ENCODE measurements around the gene NAT9. TPM values are rescaled to one million over a fixed set of nuclear protein-coding genes. Genes with fewer than 3 reads are reported as not detected.

Gene NAT9
- polyA plus RNA-seq, 2 of the 4 experiments (the other 2 are of a cell fraction) = 43.4 to 71.4 TPM

DNA sequence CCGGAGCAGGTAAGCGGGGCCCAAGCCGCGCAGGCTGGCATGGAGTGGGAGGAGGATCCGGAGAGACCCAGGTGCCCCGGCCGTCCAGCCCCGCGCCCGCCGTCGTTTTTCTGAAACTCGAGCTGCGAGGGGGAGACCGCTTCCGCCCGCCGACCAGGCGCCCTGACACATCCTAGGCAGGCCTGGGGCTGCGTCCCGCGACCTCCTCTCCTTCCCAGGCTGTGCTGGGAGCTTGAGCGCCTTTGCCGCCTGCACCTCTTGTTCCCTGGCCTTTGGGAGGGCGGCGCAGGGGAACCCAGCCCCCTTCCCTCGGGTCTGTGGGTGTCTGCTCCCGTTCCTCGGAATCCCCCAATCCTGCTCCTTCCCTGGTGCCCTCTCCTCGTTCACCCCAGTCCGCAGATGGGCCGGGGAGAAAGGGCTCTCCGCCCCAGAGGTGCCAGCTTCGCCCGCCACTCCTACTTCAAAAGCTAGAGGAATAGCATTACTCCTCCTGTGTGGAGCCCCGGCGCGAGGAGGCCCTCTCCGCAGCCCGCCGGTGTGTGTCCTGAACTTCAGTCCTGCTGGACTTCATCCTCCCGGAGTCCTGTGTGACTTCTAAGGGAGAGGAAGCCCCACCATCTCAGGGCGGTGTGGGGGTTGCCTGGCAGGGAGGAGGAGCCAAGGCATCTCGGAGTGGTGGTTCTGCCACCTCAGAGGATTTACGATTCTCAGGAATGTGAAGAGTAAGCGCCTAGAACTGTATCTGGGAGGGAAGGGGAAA lies 26.7 kb downstream of the NAT9 start:
- H3K27ac ChIP-seq = peak overlapping the region; percentile 71 to 87

DNA sequence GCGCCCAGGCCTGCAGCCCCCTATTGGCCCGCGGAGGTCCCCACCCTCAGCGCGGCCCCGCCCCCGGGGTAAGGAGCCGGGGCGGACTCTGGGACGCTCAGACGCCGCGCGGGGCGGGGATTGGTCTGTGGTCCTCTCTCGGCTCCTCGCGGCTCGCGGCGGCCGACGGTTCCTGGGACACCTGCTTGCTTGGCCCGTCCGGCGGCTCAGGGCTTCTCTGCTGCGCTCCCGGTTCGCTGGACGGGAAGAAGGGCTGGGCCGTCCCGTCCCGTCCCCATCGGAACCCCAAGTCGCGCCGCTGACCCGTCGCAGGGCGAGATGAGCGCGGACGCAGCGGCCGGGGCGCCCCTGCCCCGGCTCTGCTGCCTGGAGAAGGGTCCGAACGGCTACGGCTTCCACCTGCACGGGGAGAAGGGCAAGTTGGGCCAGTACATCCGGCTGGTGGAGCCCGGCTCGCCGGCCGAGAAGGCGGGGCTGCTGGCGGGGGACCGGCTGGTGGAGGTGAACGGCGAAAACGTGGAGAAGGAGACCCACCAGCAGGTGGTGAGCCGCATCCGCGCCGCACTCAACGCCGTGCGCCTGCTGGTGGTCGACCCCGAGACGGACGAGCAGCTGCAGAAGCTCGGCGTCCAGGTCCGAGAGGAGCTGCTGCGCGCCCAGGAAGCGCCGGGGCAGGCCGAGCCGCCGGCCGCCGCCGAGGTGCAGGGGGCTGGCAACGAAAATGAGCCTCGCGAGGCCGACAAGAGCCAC lies 27.4 kb downstream of the NAT9 start, which contains the start of gene NHERF1:
TSS of gene NHERF1 (plus strand) at position 100 of the 750 bp plus-strand sequence. CDS start at position 319, 219 bp downstream.
- Histone ChIP-seq H3K4me2 (peak within 1 kb of the TSS; percentile 90), H3K4me1 (peaks cover 30% of the 10 kb centered on the region), H3K27ac (peak within 1 kb of the TSS; percentile 71 to 88), H3K9me3 (no peaks in the 10 kb centered on the region), H3K4me3 (peak within 1 kb of the TSS; percentile 76)
- peak; percentile 59 to 90 for DNase-seq (ENCODE audit: low read depth in 1 of 2, low spot score in 1 of 2)
- WGBS (ENCODE audit: missing lambda C conversion rate) = 1% methylated on average over 72 of the region's 90 CpGs
- no peak for FAIRE-seq
- ChIA-PET CTCF (interaction anchor here (1.1 to 21.5 kb wide), 9 partner anchors 12 to 182 kb away, joined by 3 to 705 read pairs (median 26); partner anchors contain the start of genes NAT9 and RAB37), POLR2A (interaction anchor here (0.6 to 1.7 kb wide), 8 partner anchors 11 to 124 kb away, joined by 3 to 15 read pairs (median 4); partner anchors contain the start of gene FDXR)
- peak; percentile 86 to 96 for ATAC-seq
- TF ChIP-seq CBX2 (IDR thresholded peaks at IDR 0.05; ENCODE audit: borderline replicate concordance, low read depth) = no peak
- no peak for TF ChIP-seq FOXS1 (CRISPR knock-in tag; IDR thresholded peaks at IDR 0.05)
- 0 out of 2 replicates have a peak, but pooled peaks have one; percentile 49 for TF ChIP-seq KDM5A (IDR thresholded peaks at IDR 0.05)
- no peak for TF ChIP-seq NFE2L2 (conservative IDR thresholded peaks at IDR 0.05; ENCODE audit: low read length)
- TF ChIP-seq CHD4 (IDR thresholded peaks at IDR 0.05; ENCODE audit: borderline replicate concordance) = no peak
- 0 out of 2 replicates have a peak, but pooled peaks have one; percentile 10 for TF ChIP-seq MAZ (IDR thresholded peaks at IDR 0.05; ENCODE audit: borderline replicate concordance, low read depth, low read length)
- TF ChIP-seq, protein P1, sequence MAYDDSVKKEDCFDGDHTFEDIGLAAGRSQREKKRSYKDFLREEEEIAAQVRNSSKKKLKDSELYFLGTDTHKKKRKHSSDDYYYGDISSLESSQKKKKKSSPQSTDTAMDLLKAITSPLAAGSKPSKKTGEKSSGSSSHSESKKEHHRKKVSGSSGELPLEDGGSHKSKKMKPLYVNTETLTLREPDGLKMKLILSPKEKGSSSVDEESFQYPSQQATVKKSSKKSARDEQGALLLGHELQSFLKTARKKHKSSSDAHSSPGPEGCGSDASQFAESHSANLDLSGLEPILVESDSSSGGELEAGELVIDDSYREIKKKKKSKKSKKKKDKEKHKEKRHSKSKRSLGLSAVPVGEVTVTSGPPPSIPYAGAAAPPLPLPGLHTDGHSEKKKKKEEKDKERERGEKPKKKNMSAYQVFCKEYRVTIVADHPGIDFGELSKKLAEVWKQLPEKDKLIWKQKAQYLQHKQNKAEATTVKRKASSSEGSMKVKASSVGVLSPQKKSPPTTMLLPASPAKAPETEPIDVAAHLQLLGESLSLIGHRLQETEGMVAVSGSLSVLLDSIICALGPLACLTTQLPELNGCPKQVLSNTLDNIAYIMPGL (CRISPR knock-in tag; IDR thresholded peaks at IDR 0.05; ENCODE audit: borderline replicate concordance) = no peak
- TF ChIP-seq, protein P2, sequence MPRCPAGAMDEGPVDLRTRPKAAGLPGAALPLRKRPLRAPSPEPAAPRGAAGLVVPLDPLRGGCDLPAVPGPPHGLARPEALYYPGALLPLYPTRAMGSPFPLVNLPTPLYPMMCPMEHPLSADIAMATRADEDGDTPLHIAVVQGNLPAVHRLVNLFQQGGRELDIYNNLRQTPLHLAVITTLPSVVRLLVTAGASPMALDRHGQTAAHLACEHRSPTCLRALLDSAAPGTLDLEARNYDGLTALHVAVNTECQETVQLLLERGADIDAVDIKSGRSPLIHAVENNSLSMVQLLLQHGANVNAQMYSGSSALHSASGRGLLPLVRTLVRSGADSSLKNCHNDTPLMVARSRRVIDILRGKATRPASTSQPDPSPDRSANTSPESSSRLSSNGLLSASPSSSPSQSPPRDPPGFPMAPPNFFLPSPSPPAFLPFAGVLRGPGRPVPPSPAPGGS (IDR thresholded peaks at IDR 0.05) = peak; percentile 93
- TF ChIP-seq, protein P3, sequence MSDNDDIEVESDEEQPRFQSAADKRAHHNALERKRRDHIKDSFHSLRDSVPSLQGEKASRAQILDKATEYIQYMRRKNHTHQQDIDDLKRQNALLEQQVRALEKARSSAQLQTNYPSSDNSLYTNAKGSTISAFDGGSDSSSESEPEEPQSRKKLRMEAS (IDR thresholded peaks at IDR 0.05) = peak; percentile 74; the same call in 1 of the 2 replicates
- no peak for TF ChIP-seq SMC3 (IDR thresholded peaks at IDR 0.05)
- TF ChIP-seq TFCP2L1 (CRISPR knock-in tag; IDR thresholded peaks at IDR 0.05) = no peak
- no peak for TF ChIP-seq FOSB (CRISPR knock-in tag; IDR thresholded peaks at IDR 0.05)
- peak; percentile 99 for TF ChIP-seq POLR2A (IDR thresholded peaks at IDR 0.05; ENCODE audit: low read length)
- TF ChIP-seq, protein P4, sequence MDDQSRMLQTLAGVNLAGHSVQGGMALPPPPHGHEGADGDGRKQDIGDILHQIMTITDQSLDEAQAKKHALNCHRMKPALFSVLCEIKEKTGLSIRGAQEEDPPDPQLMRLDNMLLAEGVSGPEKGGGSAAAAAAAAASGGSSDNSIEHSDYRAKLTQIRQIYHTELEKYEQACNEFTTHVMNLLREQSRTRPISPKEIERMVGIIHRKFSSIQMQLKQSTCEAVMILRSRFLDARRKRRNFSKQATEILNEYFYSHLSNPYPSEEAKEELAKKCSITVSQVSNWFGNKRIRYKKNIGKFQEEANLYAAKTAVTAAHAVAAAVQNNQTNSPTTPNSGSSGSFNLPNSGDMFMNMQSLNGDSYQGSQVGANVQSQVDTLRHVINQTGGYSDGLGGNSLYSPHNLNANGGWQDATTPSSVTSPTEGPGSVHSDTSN (IDR thresholded peaks at IDR 0.05) = no peak
- TF ChIP-seq HDAC2 (IDR thresholded peaks at IDR 0.05) = no peak
- TF ChIP-seq KDM1A (IDR thresholded peaks at IDR 0.05; ENCODE audit: low read depth) = no peak
- TF ChIP-seq CHD2 (IDR thresholded peaks at IDR 0.05; ENCODE audit: low read length, partially characterized antibody) = no peak
- no peak for TF ChIP-seq MAFK (IDR thresholded peaks at IDR 0.05; ENCODE audit: partially characterized antibody)
- TF ChIP-seq, protein P5, sequence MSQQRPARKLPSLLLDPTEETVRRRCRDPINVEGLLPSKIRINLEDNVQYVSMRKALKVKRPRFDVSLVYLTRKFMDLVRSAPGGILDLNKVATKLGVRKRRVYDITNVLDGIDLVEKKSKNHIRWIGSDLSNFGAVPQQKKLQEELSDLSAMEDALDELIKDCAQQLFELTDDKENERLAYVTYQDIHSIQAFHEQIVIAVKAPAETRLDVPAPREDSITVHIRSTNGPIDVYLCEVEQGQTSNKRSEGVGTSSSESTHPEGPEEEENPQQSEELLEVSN (IDR thresholded peaks at IDR 0.05; ENCODE audit: borderline replicate concordance, low read depth) = peak; percentile 11; the same call in 1 of the 2 replicates
- peak; percentile 84 for TF ChIP-seq PHF8 (IDR thresholded peaks at IDR 0.05; ENCODE audit: borderline replicate concordance, low read depth)
- TF ChIP-seq, protein P6, sequence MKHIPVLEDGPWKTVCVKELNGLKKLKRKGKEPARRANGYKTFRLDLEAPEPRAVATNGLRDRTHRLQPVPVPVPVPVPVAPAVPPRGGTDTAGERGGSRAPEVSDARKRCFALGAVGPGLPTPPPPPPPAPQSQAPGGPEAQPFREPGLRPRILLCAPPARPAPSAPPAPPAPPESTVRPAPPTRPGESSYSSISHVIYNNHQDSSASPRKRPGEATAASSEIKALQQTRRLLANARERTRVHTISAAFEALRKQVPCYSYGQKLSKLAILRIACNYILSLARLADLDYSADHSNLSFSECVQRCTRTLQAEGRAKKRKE (CRISPR knock-in tag; IDR thresholded peaks at IDR 0.05; ENCODE audit: low read depth) = no peak

More for the DNA sequence above, 26.7 kb downstream of the NAT9 start:
- Histone ChIP-seq H3K4me3 (peak overlapping the region; percentile 76), H3K9me3 (no peaks in the 10 kb centered on the region), H3K4me2 (peak overlapping the region; percentile 90), H3K4me1 (peaks cover 30% of the 10 kb centered on the region)
- WGBS (ENCODE audit: missing lambda C conversion rate) = 26% methylated on average over 34 of the region's 46 CpGs
- peak; percentile 7 to 8; a peak in 4 of 6 replicates for ATAC-seq
- no peak for FAIRE-seq
- TF ChIP-seq, protein P5 (IDR thresholded peaks at IDR 0.05; ENCODE audit: borderline replicate concordance, low read depth) = 0 out of 2 replicates have a peak, but pooled peaks have one; percentile 8
- TF ChIP-seq HOXB13 (CRISPR knock-in tag; IDR thresholded peaks at IDR 0.05; ENCODE audit: low read depth) (no peak), MYC (IDR thresholded peaks at IDR 0.05; ENCODE audit: borderline replicate concordance, low read length) (no peak)
- TF ChIP-seq, protein P1 (CRISPR knock-in tag; IDR thresholded peaks at IDR 0.05; ENCODE audit: borderline replicate concordance) = no peak
- ChIA-PET CTCF (interaction anchor here (0.6 to 21.5 kb wide), 9 partner anchors 11 to 183 kb away, joined by 3 to 705 read pairs (median 4); partner anchors contain the start of gene NAT9), POLR2A (interaction anchor here (1.0 to 1.7 kb wide), 7 partner anchors 10 to 124 kb away, joined by 3 to 15 read pairs (median 4); partner anchors contain the start of gene FDXR)
- DNase-seq (ENCODE audit: low read depth in 1 of 2, low spot score in 1 of 2) = no peak

Measured in A549 (cell line).